ENCODE measurements around the gene MCFD2. TPM values are rescaled to one million over a fixed set of nuclear protein-coding genes. Genes with fewer than 3 reads are reported as not detected.
A peak's percentile ranks its signal among the peaks of the same experiment; 100 is the strongest.

Gene MCFD2
- total and polyA plus RNA-seq, 8 donors, result 20.1 to 180 (median 101) TPM

GRCh38 chr2:46875226-46875899 lies 40.2 kb downstream of the MCFD2 start:
- ATAC-seq (no peak), DNase-seq (no peak), FAIRE-seq (no peak)
- H3K4me1 ChIP-seq, result peaks cover 0 to 4% (median 0%) of the 10 kb centered on the region in 3 donors
- intact Hi-C loops (cut with DNase I), result loop anchor here in 1 of 3 donors (5.0 kb wide), 1 partner anchor 73 kb away; no protein-coding TSS in a partner anchor
- no peaks in the 10 kb centered on the region for H3K36me3 ChIP-seq
- 85 to 90% methylated on average over 8 of the region's 8 CpGs for WGBS, 2 donors
- H3K27me3 ChIP-seq, result no peaks in the 10 kb centered on the region
- H3K9me3 ChIP-seq, result no peaks in the 10 kb centered on the region
- TF ChIP-seq CTCF (IDR thresholded peaks at IDR 0.05), result no peak
- H3K27ac ChIP-seq, result no peak overlapping the region
- no peak overlapping the region for H3K4me3 ChIP-seq

- H3K4me3 ChIP-seq, result no peak overlapping the region
- no peak for DNase-seq
- no peak overlapping the region for H3K27ac ChIP-seq
- H3K27me3 ChIP-seq, result no peaks in the 10 kb centered on the region
- peaks cover 0 to 4% (median 0%) of the 10 kb centered on the region in 3 donors for H3K4me1 ChIP-seq
- WGBS, 2 donors, result 81 to 85% methylated on average over 10 of the region's 10 CpGs
- no peaks in the 10 kb centered on the region for H3K9me3 ChIP-seq
- no peak for TF ChIP-seq CTCF (IDR thresholded peaks at IDR 0.05)
- no peak for FAIRE-seq
- ATAC-seq, result no peak
- intact Hi-C loops (cut with DNase I), result loop anchor here in 1 of 3 donors (5.0 kb wide), 1 partner anchor 62 kb away; no protein-coding TSS in a partner anchor
- no peaks in the 10 kb centered on the region for H3K36me3 ChIP-seq
Measured at GRCh38 chr2:46874236-46874929, 41.2 kb downstream of the MCFD2 start.

DNA sequence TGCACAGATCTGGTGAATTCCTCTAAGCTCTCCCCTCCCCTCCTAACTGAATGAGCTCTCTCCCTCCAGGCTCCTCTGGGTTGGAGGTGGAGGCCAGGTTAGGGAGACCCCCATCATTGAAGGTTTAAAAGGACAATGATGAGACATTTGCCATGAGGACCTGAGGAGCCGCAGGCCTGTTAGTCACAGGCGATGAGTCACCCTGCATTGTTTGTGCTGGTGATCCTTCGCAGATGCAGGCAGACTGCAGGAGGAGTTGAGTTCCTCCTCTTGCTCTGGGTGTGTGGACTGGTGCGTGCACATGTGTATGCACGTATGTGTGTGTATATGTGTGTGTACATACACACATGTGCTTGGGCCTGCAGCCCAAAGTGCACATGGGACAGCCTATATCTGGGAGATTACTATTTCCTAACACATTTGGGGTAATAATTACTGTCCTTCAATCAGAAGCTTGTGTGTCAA lies 42.0 kb downstream of the MCFD2 start:
- no peaks in the 10 kb centered on the region for H3K27me3 ChIP-seq
- no peak overlapping the region for H3K4me3 ChIP-seq
- H3K36me3 ChIP-seq, result no peaks in the 10 kb centered on the region
- H3K4me1 ChIP-seq, result peaks cover 0 to 4% (median 0%) of the 10 kb centered on the region in 3 donors
- TF ChIP-seq CTCF (IDR thresholded peaks at IDR 0.05), result no peak
- FAIRE-seq (no peak), ATAC-seq (peak in 3 of 4 donors; percentile 53 to 74 (median 67)), DNase-seq (peak in 1 of 6 donors; percentile 47)
- intact Hi-C loops (cut with DNase I), result loop anchor here in 1 of 3 donors (5.0 kb wide), 1 partner anchor 61 kb away; no protein-coding TSS in a partner anchor
- 73 to 80% methylated on average over 5 of the region's 5 CpGs for WGBS, 2 donors
- H3K9me3 ChIP-seq, result no peaks in the 10 kb centered on the region
- H3K27ac ChIP-seq, result no peak overlapping the region

GRCh38 chr2:46872902-46873603 lies 42.6 kb downstream of the MCFD2 start:
- no peak overlapping the region for H3K4me3 ChIP-seq
- intact Hi-C loops (cut with DNase I), result loop anchor here in 1 of 3 donors (5.0 kb wide), 1 partner anchor 61 kb away; no protein-coding TSS in a partner anchor
- no peaks in the 10 kb centered on the region for H3K36me3 ChIP-seq
- no peak for TF ChIP-seq CTCF (IDR thresholded peaks at IDR 0.05)
- DNase-seq (no peak), ATAC-seq (no peak), FAIRE-seq (no peak)
- peaks cover 0 to 4% (median 0%) of the 10 kb centered on the region in 3 donors for H3K4me1 ChIP-seq
- H3K27me3 ChIP-seq, result no peaks in the 10 kb centered on the region
- H3K27ac ChIP-seq, result peak overlapping the region in 1 of 4 donors; percentile 23
- 93 to 96% methylated on average over 4 of the region's 4 CpGs for WGBS, 2 donors
- H3K9me3 ChIP-seq, result no peaks in the 10 kb centered on the region

All from pancreas (tissue), 10 donors.